ENCODE data around the gene CCDC177.
"Not testable (repeated sequence)": the region's sequence is repeated elsewhere in the genome, so short reads cannot be mapped to it uniquely, and the experiment has no call there.

The CCDC177 gene

DNA sequence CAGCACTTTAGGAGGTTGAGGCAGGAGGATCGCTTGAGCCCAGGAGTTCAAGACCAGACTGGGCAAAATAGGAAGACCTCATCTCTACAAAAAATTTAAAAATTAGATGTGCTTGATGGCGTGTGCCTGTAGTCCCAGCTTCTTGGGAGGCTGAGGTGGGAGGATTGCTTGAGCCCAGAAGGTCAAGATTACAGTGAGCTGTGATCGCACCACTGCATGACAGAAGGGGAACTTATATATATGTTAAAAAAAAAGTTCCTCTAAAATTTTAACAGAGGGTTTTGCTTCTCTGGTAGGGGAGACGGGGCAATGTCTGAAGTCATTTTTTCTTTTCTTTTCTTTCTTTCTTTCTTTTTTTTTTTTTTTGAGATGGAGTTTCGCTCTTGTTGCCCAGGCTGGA is 24.8 kb upstream of the CCDC177 start:
- FAIRE-seq: not testable (repeated sequence)

DNA sequence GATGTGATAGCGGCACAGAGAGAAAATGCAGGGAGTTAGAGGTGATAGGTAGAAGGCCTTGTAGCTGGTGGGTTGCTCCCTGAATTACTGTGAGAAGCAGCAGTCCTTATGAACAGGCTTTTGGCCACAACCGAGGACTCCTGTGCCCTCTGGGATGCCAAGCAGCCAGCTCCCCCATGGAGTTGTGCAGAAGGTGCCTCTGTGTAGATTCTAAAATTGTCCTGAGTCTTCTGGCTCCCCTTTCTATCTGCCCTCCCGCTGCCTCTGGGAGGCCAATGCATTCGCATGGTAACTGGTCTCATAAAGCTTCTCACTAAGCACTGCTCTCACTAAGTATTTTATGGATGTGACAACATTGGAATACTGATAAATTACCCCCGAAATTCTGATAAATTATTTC is 20.7 kb upstream of the CCDC177 start:
- FAIRE-seq: no peak

DNA sequence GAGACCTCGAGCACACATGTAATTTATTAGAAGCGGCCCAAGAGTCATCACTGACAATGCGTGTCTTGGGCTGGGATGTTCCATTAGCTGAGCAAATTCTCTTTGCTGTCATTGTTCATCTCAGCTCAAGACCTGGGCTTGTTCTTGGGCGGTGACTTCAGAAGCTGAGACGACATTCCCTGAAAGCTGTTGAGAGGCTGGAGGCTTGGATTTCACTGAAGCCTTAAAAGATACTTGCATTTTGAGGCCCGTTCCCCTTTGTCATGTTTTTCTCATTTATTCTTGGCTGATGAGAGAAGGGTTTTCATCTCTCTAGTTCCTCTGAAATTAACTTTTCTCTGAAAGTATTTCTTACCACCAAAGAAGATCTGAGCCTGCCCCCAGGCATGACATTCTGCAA is 20.2 kb upstream of the CCDC177 start:
- no peak for FAIRE-seq

DNA sequence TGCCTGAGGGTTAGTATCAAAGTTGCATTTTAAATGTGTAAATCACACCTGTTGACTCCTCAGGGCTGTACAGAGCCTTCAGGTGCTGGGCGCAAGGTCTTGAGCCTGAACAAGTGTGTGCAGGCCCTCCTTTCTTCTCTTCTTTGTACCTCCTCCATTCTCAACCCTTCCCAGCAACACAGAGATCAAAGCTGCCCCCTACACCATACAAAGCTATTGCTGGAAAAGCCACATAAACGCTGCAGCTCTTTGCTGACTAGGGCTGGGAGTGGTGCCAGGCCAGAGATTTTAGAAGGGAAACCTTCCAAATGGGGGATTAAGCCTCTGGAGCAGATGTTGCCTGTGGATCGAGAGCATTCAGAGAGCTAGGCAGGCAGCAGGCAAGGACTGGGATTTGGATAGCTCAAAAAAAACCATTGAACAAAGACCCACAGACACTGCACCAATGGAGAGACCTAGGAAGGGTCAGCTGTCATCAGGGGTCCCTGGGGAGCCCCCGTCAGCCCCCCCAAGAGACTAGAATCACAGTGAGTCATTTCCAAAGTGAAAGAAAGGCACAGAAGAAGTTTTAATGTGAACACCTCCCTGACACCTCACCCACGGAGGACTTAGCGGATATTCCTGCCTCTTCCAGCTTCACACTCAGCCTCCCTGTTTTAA is 18.5 kb upstream of the CCDC177 start:
- no peak for FAIRE-seq

DNA sequence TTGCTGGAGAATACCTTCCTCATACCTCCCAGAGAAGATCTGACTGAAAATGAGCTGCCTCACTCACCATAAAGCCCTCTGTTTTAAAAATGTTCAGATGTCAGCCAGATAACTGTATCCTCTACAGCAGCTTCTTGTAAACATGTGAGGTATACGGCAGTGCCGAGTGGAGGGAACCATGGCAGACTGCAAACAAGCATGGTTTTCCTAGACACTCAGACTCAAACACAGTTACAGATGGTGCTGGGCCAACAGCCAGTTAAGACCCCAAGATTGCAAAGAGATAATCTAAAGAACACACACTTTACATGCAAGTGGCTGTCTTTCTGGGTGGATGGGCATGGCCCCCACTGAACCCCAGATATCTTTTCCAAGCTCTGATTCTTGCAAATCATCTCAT is 16.6 kb upstream of the CCDC177 start:
- no peak for FAIRE-seq

DNA sequence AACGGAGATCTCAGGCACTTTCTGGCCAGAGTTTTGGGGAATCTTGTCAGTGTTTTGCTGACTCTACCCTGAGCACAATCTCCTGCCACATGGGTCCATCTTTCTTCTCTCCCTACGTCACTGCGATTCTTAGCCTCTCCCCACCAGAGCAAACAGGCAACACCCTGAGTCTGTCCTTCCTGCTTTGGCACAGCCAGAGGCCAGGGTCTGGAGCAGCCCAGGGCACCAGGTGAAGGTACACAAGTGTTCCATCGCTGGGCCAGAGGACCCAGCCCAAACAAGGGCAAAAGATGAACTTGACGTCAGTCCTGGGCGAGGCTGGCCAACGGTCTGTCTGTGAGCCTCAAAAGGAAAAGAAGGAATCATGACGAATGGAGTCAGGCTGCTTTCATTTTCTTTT is 12.7 kb upstream of the CCDC177 start:
- no peak for FAIRE-seq

DNA sequence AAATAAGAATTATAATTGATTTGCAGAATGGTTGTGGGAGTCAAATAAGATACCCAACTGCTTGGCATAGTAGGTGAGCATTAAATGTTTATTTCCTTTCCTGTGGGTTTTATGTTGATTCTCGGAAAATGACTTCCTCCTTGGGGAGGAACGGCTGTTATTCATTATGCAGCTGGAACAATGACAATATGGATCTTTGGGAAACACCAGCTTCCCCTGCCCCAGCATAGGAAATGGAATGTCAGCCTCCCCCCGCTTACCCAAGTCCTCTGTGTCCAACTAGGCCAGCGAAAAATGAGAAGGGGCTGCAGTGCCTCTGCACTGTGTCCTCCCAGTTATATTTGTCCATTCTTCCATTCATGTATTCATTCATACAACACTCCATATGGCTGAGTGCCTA is 11.7 kb upstream of the CCDC177 start:
- FAIRE-seq: no peak

DNA sequence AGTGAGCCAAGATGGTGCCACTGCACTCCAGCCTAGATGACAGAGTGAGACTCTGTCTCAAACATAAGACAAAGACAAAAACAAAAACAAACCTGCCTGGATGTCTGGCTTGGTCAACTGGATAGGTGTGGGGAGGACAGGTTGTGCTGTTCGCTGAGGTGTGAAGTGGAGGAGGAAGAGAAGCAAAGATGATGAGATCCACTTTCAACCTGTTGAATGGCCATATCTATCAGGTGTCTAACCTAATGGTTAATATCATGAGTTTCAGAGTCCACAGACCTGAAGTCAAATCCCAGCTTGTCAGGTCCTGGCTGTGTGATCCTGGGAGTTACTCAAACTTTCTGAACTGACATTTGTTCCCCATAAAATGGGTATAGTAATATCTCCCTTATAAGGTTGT is 9.7 kb upstream of the CCDC177 start:
- no peak for FAIRE-seq

DNA sequence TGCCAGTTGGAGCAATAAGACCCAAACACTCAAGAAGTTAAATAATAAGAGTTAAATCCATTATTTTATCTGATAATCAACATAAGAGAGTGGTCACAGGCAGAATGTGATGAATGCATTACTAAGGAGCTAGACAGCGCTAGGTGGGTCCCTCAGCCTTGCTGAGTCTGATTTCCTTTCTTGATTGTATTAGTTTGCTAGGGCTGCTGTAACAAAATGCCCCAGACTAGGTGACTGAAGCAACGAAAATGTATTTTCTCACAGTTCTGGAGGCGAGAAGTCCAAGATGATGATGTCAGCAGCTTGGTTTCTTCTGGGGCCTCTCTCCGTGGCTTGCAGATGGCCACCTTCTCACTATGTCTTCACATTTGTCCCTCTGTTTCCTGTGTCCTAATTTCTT is 8.2 kb upstream of the CCDC177 start:
- no peak for FAIRE-seq

DNA sequence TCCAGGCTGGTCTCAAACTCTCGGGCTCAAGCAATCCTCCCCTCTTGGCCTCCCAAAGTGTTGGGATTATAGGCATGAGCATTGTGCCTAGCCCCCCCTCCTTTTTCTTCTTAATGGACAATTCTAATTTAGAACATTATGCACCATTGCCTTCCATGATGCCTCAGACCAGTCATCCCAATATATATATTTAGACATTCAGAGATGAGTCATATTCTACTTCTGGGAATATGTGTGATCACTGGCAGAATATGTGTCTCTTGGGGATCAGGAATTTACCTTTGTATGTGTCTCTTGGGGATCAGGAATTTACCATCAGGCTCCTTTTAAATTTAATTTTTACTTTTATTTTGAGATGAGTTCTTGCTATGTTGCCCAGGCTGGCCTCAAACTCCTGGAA is 7.5 kb upstream of the CCDC177 start:
- FAIRE-seq: no peak

DNA sequence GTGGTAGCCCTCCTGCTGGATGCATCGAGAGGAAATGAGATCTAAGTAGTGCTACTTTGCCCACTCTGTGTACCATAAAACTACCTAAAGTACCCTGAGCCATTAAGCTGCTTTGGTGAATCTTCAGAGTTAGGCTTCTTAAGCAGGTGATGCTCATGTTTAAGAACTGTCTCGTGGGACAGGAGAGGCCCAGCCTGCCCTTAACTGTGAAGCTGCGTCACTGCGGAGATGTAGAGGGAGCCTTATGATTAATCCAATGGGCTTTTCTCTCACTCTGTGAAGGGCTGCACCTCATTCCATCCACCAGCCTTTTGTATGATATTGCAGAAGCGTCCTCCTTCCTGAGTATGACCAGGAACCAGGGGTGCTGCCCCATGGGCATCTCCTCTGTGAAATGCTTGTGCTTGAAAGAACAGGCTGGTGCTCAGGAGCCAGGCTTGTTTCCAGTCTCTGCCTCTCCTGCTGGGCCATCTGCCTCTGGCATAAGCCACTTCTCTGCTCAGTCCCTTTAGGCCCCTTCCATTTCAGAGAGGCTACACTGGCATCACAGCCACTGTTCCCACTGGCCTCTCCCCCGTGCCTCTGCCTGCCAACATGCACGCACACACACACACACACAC is 6.8 kb upstream of the CCDC177 start:
- FAIRE-seq: no peak

DNA sequence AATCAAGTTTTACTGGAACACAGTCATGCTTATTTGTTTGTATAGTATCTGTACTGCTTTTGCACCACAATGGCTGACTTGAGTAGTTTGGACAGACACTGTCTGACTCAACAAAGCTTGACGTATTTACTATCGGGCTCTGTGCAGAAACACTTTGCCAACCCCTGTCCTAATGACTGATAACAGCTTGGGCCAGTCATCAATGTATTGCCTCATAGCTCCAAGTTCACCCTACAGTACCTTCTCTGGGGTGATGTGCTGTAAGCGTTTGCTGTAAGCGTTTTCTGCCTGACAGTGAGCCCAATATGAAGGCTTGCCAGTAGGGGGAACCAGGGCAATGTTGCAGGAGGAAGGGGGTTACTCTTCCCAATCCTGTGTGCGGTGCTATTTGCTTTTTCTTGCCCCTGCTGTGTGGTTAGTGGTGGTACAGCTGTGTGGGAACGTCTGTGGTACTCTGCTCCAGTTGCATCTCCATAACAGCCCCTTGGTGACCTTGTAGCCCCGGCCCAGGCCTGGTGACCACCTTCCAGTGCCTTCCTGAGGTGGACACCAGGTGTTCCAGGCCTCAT is 5.4 kb upstream of the CCDC177 start:
- no peak for FAIRE-seq

DNA sequence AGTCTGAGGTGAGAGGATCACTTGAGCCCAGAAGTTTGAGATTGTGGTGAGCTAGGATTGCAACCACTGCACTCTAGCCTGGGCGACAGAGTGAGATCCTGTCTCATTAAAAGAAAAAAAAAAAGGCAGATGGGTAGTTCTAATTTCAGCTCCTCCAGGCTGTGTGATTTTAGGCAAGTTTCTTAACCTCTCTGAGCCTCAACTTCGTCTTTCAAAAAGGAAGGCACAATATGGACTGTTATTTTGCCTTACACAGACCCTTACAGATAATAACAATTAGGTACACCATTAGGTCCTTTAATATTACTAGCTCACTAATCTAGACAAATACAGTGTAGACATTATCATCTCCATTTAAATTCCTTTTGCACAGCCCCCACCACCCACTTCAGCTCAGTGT is 4.8 kb upstream of the CCDC177 start:
- FAIRE-seq: no peak

DNA sequence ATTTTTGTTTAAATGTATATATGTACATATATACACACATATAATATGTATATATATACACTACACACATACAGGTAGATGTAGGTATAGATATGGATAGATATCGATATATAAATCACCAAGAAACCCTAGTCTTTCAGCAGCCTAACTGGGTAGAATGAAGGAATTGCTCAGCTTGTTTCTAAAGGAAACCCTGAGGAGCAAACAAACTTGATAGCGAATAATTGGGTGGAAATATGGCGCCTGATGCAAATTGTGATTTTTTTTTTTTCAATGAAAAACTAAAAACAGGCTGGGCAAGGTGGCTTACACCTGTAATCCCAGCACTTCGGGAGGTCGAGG is 254 bp upstream of the CCDC177 start:
- no peak for FAIRE-seq

DNA sequence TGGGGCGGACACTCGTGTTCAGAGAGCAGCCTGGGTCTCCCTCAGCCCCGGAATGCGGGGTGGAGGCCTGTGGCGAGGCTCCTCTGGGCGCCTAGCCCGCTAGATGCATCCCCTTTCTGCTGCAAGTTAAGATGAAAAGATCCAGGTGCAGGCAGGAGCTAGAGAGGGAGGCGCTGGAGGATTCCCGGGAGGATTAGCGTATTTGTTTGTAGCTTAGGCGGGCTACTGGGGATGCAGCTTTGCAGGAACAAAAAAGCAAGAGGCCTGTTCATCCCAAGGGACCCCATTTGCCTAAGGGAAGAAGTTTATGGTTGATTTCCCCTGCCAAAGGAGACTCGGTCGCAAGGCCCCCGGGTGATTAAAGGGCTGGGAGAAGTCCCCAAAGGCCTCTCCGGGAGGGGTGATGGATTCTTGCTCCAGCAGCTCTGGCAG is 824 bp downstream of the CCDC177 start:
- no peak for FAIRE-seq

DNA sequence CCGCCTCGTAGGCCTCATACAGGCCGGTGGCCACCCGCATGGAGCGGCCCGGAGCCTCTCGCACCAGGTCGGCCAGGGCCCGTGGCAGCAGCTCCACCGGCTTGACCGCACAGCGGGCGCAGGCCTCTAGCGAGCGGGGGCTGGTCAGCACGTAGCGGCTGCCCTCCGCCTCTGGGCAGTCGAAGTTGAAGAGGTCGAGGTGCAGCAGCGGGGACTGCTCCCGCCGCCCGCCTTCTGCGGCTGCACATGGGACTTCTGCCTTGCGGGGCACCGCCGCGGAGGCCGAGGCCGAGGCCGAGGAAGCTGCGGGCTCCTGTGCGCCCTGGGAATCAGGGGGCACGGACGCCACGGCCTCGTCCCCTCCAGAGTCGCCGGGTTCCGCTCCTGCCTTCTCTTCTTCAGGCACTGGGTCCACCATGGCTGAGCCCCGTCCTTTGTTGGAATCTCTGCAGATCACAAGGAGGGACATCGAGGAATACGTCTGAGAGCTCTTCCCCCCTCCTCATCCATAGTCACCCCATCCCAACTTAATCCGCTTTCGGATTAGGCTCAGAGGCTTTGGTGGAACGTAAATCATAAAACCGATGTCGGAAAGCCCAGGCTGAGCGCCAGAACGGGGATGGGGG is 1.4 kb downstream of the CCDC177 start:
- FAIRE-seq: no peak

DNA sequence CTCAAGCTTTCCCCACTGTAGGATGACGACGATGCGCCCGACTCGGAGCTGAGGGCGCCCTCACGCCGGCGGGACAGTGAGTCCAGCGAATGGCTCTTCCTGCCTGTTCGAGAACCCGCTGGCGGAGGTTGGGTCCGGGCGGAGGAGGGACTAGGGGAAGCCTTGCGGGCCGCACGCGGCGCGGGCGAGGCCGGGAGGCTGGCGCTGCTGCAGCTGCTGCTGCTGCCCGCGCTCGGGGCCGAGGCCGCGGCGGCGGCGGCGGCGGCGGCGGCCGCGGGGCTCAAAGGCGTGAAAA is 1.9 kb downstream of the CCDC177 start:
- FAIRE-seq: no peak

DNA sequence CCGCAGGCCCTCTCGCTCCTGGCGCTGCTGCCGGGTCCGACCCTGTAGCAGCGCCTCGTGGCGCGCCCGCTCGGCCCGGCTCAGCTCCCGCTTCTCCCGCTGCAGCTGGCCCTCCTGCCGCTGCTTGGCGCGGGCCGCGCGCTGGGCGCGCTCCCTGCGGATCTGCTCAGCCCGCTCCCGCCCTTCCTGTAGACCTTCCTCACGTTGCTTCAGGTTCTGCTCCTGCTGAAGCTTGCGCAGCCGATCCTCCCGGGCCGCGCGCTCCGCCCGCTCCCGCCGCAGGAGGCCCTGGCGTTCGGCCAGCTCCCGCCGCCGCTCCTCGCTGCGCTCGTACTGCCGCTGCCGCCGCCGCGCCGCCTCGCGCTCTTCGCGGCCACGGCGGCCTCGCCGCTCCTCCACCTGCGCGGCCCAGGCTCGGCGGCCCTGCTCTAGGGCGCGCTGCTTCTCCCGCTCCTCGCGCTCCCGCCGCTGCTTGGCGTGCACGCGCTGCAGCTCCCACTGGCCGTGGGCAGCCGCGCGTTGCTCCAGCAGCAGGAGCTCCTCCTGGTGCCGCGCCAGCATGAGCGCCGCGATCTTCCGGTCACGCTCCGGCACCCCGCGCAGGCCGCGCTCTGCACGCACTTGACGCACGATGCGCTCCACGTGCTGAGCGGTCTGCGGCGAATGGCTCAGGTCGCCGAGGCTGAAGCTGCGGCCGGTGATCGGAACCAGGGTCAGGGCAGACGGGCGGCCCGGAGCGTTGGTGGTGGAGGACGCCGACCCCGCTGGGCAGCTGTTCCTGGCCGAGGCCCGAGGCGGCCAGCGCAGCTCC is 2.4 kb downstream of the CCDC177 start:
- no peak for FAIRE-seq

DNA sequence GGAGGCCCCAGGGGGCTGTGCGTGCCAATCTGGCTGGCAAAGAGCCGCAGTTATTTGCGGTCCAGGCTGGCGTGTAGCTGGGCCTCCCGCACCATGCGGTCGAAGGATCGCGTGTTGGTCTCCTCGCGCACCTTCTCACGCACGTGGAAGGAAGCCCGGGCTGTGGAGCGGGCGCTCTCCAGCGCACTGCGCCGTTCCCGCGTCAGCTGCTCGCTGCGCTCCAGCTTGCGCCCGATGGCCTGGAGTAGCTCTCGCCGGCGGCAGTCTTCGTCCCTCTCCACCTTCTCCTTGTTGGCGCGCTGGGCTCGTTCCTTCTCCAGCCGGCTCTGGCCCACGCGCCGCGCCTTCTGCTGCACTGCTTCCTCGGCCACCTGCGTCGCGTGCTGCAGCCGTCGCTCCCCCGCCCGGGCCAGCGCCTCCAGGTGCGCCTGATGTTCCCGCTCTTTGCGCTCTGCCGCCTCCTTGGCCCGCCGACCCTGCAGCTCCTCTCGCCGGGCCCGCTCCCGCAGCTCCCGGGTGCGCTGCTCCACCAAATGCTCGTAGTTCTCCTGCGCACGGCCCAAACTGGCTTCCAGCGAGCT is 3.1 kb downstream of the CCDC177 start:
- FAIRE-seq: no peak

DNA sequence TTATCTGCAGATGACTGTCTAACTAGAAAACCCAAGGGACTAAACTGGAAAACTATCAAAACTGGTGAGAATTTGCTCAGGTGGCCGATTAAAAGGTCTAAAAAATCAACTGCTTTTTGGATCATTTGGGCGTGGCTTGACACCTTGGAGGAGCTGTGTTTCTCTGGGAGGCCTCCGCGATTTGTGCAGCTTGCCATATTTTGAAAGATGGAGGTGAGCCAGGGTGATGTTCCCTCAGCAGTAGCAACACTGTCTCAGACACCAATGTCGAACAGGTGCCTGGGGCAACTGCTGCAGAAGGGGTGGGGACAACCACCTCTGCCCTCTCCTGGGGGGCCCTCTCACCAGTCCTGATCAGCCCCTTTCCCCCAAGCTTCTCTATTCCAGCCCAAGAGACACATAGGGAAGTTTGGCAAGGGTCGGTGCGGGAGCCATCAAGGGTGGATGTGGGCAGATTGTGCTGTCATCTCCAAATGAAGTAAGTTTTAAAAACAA is 3.8 kb downstream of the CCDC177 start:
- FAIRE-seq: no peak

DNA sequence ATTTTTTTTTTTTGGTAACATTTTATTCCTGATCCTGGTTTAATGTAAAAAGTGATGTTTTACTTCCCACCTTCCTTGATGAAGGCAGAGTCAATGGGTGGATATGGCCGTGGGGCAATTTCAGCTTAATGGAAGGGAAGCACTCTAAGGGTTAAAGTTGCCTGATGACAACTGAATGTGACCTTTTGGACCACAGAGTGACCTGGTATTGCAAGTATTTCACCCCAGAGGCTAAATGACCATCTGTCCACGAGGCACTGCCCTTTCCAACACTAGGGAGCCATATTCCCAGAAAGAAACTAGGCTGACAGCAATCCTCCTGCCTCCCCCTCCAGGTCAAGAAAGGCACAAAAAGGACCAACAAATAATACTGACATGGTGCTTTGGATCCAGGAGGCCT is 4.8 kb downstream of the CCDC177 start:
- FAIRE-seq: no peak

DNA sequence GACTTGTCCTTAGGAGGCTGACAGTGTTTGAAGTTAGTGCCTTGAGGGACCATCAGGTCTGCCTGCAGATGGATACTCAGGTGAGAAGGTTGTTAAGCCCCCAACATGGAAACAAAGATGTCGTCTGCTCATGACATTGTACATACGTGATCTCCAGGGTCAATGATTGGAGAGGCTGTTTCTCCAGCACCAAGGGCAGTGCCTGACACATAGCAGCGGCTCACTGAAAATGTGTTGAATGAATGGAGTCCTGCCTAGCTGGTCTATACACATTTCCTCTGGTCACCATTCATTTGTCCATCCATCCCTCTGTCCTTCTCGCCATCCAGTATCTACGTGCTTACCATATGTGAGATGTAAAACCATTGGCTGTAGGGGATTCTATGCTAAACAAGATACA is 7.1 kb downstream of the CCDC177 start:
- no peak for FAIRE-seq

DNA sequence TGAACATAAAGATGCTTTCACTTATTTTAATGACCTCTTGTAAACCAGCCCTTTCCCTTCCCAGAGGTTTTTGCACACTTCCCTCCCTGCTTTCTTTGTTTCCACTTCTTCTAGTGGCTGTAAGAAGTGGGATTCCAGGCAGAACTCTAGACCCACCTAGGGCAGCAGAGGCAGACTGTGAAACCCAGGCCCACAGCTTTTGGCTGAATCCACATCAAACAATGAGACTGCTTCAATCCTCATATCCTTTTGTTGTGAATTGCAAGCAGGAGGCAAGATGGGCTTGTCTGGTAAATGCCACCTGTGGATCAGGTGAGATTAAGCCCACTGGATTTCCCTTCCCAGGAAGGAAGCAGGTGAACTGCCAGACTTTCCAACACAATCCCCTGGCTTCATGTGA is 12.8 kb downstream of the CCDC177 start:
- FAIRE-seq: no peak
